Neural progenitor cell (in vitro differentiated cells): Measurements from ENCODE around the gene HP. TPM values are rescaled to one million over a fixed set of nuclear protein-coding genes. Genes with fewer than 3 reads are reported as not detected.
"Not testable (repeated sequence)": the region's sequence is repeated elsewhere in the genome, so short reads cannot be mapped to it uniquely, and the experiment has no call there.

Experiments
- DNase-seq: peaks from one replicate; pipeline ENCODE4 v3.0.0-alpha.2; 2016; ENCODE audit warnings: low spot score
- H2AFZ ChIP-seq: fragments of 200-600 bp; sonication (generic); replicated peaks from 2 replicates; pipeline ENCODE4 v1.6.1; 2016; ENCODE audit warnings: antibody characterized with exemption
- H3F3A ChIP-seq: fragments of 200-600 bp; sonication (generic); 2 replicates; pipeline ENCODE4 v1.6.1; 2016; ENCODE audit warnings: antibody characterized with exemption, low read depth
- H3K27ac ChIP-seq: fragments of 200-600 bp; sonication (generic); 2 replicates; pipeline ENCODE4 v1.5.1; 2016; ENCODE audit warnings: mild to moderate bottlenecking
- H3K27me3 ChIP-seq: fragments of 200-600 bp; sonication (generic); 2 replicates; pipeline ENCODE4 v1.6.1; 2016; ENCODE audit warnings: mild to moderate bottlenecking, moderate library complexity
- H3K36me3 ChIP-seq: fragments of 200-600 bp; sonication (generic); 2 replicates; pipeline ENCODE4 v1.5.1; 2016
- H3K4me1 ChIP-seq: fragments of 200-600 bp; sonication (generic); 2 replicates; pipeline ENCODE4 v1.6.1; 2016; ENCODE audit warnings: mixed run types
- H3K4me2 ChIP-seq: fragments of 200-600 bp; sonication (generic); 2 replicates; pipeline ENCODE4 v1.6.1; 2016
- H3K4me3 ChIP-seq: fragments of 200-600 bp; sonication (generic); 2 replicates; pipeline ENCODE4 v1.5.1; 2016
- H3K79me2 ChIP-seq: fragments of 200-600 bp; sonication (generic); 2 replicates; pipeline ENCODE4 v1.6.1; 2016; ENCODE audit warnings: low read depth
- H3K9ac ChIP-seq: fragments of 200-600 bp; sonication (generic); 2 replicates; pipeline ENCODE4 v1.6.1; 2016
- H3K9me3 ChIP-seq: fragments of 200-600 bp; sonication (generic); 2 replicates; pipeline ENCODE4 v1.5.1; 2016; ENCODE audit warnings: low read depth
- H4K20me1 ChIP-seq: fragments of 200-600 bp; sonication (generic); 2 replicates; pipeline ENCODE4 v1.6.1; 2016; ENCODE audit warnings: low read depth
- H3K27ac Mint-ChIP-seq: 3 replicates; pipeline ENCODE4 v1.8.0; 2021; ENCODE audit warnings: mixed read lengths
- H3K27me3 Mint-ChIP-seq: 2 replicates; pipeline ENCODE4 v1.8.0; 2022; ENCODE audit warnings: low read depth, mild to moderate bottlenecking, inconsistent platforms, moderate library complexity, mixed read lengths; ENCODE audit not compliant: insufficient read depth
- H3K36me3 Mint-ChIP-seq: 3 replicates; pipeline ENCODE4 v1.8.0; 2021; ENCODE audit warnings: mixed read lengths
- H3K4me1 Mint-ChIP-seq: 3 replicates; pipeline ENCODE4 v1.8.0; 2021; ENCODE audit warnings: mixed read lengths
- H3K4me3 Mint-ChIP-seq: 3 replicates; pipeline ENCODE4 v1.8.0; 2021; ENCODE audit warnings: mild to moderate bottlenecking, moderate library complexity, mixed read lengths
- H3K9me3 Mint-ChIP-seq: 3 replicates; pipeline ENCODE4 v1.8.0; 2020; ENCODE audit warnings: mixed read lengths
- CTCF ChIP-seq: fragments of 200-600 bp; sonication (generic); IDR thresholded peaks from 2 replicates; pipeline ENCODE4 v1.5.1; 2017; ENCODE audit warnings: antibody characterized with exemption, mild to moderate bottlenecking
- EZH2 ChIP-seq: fragments of 200-600 bp; sonication (generic); IDR thresholded peaks from 2 replicates; pipeline ENCODE4 v1.6.1; 2017; ENCODE audit warnings: antibody characterized with exemption, mild to moderate bottlenecking, moderate library complexity
- EZH2phosphoT487 ChIP-seq: fragments of 200-600 bp; sonication (generic); IDR thresholded peaks from 2 replicates; pipeline ENCODE4 v1.6.1; 2017; ENCODE audit warnings: antibody characterized with exemption
- total RNA-seq: library from RNA; depleted of rRNA; stranded (reverse); fragments of >200 nt; gene quantifications from 2 replicates; pipeline ENCODE4 v1.2.3, GENCODE V29; 2015; ENCODE audit warnings: low replicate concordance

HP gene
- total RNA-seq, 1 donor from 2014 or later: not detected

GRCh38 chr16:72055911-72056310, 1.6 kb downstream of the HP start:
- Mint-ChIP-seq H3K4me1 (no peaks in the 10 kb centered on the region), H3K36me3 (no peaks in the 10 kb centered on the region), H3K27ac (no peak overlapping the region), H3K9me3 (no peaks in the 10 kb centered on the region), H3K4me3 (no peak overlapping the region), H3K27me3 (peaks cover 3% of the 10 kb centered on the region)
- no peak overlapping the region for H3K9ac ChIP-seq
- DNase-seq: no peak
- no peaks in the 10 kb centered on the region for H3F3A ChIP-seq
- no peak overlapping the region for H3K27ac ChIP-seq
- no peaks in the 10 kb centered on the region for H3K4me1 ChIP-seq
- H3K27me3 ChIP-seq: peaks cover 4% of the 10 kb centered on the region
- TF ChIP-seq CTCF: no peak
- no peak for TF ChIP-seq EZH2
- TF ChIP-seq EZH2phosphoT487: no peak
- no peaks in the 10 kb centered on the region for H3K9me3 ChIP-seq
- no peak overlapping the region for H3K4me3 ChIP-seq
- H3K79me2 ChIP-seq: no peaks in the 10 kb centered on the region
- H3K4me2 ChIP-seq: no peak overlapping the region
- no peaks in the 10 kb centered on the region for H3K36me3 ChIP-seq
- no peak overlapping the region for H2AFZ ChIP-seq
- H4K20me1 ChIP-seq: no peaks in the 10 kb centered on the region

- not testable (repeated sequence) for H3K4me1 ChIP-seq, H3K27ac ChIP-seq, H3K9me3 Mint-ChIP-seq, H3K27ac Mint-ChIP-seq, H2AFZ ChIP-seq, H3F3A ChIP-seq, H3K4me3 Mint-ChIP-seq, H3K9ac ChIP-seq, H4K20me1 ChIP-seq, DNase-seq, H3K9me3 ChIP-seq, H3K27me3 ChIP-seq, H3K79me2 ChIP-seq, H3K4me2 ChIP-seq, H3K4me3 ChIP-seq, H3K36me3 ChIP-seq, H3K36me3 Mint-ChIP-seq, H3K27me3 Mint-ChIP-seq, H3K4me1 Mint-ChIP-seq
Observed at GRCh38 chr16:72057313-72057712, 3.0 kb downstream of the HP start.

- not testable (repeated sequence) for H3K4me3 ChIP-seq, H2AFZ ChIP-seq, H3K27me3 Mint-ChIP-seq, H3K27me3 ChIP-seq, DNase-seq, H3K9ac ChIP-seq, H3K9me3 ChIP-seq, H3K9me3 Mint-ChIP-seq, H3F3A ChIP-seq, H3K4me2 ChIP-seq, H3K27ac ChIP-seq, H3K36me3 Mint-ChIP-seq, H3K4me1 ChIP-seq, H3K4me3 Mint-ChIP-seq, H3K79me2 ChIP-seq, H3K27ac Mint-ChIP-seq, H3K36me3 ChIP-seq, H4K20me1 ChIP-seq, H3K4me1 Mint-ChIP-seq
Observed at GRCh38 chr16:72059060-72059459, 4.8 kb downstream of the HP start.

GRCh38 chr16:72060405-72060804, 6.1 kb downstream of the HP start:
- Histone ChIP-seq H3F3A (no peaks in the 10 kb centered on the region), H3K27me3 (no peaks in the 10 kb centered on the region), H2AFZ (no peak overlapping the region), H3K36me3 (no peaks in the 10 kb centered on the region), H3K79me2 (no peaks in the 10 kb centered on the region), H3K9ac (no peak overlapping the region), H3K4me3 (no peak overlapping the region), H3K4me1 (no peaks in the 10 kb centered on the region), H4K20me1 (no peaks in the 10 kb centered on the region), H3K9me3 (no peaks in the 10 kb centered on the region), H3K27ac (no peak overlapping the region), H3K4me2 (no peak overlapping the region)
- Mint-ChIP-seq H3K4me1 (no peaks in the 10 kb centered on the region), H3K27ac (no peak overlapping the region), H3K4me3 (no peak overlapping the region), H3K36me3 (no peaks in the 10 kb centered on the region), H3K9me3 (no peaks in the 10 kb centered on the region), H3K27me3 (peaks cover 8% of the 10 kb centered on the region)
- TF ChIP-seq CTCF: no peak
- TF ChIP-seq EZH2: no peak
- no peak for TF ChIP-seq EZH2phosphoT487
- DNase-seq: no peak
